Karpas-422 (cell line): ENCODE measurements around the gene ZNF593OS. TPM values are rescaled to one million over a fixed set of nuclear protein-coding genes. Genes with fewer than 3 reads are reported as not detected.

Experiments
- DNase-seq: peaks from one replicate; pipeline ENCODE4 v3.0.0-alpha.2; 2015
- H2AFZ ChIP-seq: fragments of 200-600 bp; sonication (generic); 2 replicates; pipeline ENCODE4 v1.6.1; 2014; ENCODE audit warnings: antibody characterized with exemption, low read length, mixed read lengths
- H3K27ac ChIP-seq: fragments of 200-600 bp; sonication (generic); 2 replicates; pipeline ENCODE4 v1.5.1; 2014; ENCODE audit warnings: mild to moderate bottlenecking, low read length, moderate library complexity
- H3K27me3 ChIP-seq: fragments of 200-600 bp; sonication (generic); 2 replicates; pipeline ENCODE4 v1.6.1; 2014; ENCODE audit warnings: low read length, mixed read lengths
- H3K36me3 ChIP-seq: fragments of 200-600 bp; sonication (generic); 2 replicates; pipeline ENCODE4 v1.6.1; 2014; ENCODE audit warnings: low read length, mixed read lengths; ENCODE audit not compliant: insufficient read depth
- H3K4me1 ChIP-seq: fragments of 200-600 bp; sonication (generic); 2 replicates; pipeline ENCODE4 v1.6.1; 2014; ENCODE audit warnings: mild to moderate bottlenecking, low read length, mixed read lengths
- H3K4me2 ChIP-seq: fragments of 200-600 bp; sonication (generic); 2 replicates; pipeline ENCODE4 v1.6.1; 2014; ENCODE audit warnings: low read length, low read depth, mild to moderate bottlenecking; ENCODE audit not compliant: poor library complexity, severe bottlenecking
- H3K4me3 ChIP-seq: fragments of 200-600 bp; sonication (generic); 2 replicates; pipeline ENCODE4 v1.5.1; 2014; ENCODE audit warnings: mild to moderate bottlenecking, antibody characterized with exemption, low read length, mixed read lengths
- H3K79me2 ChIP-seq: fragments of 200-600 bp; sonication (generic); 2 replicates; pipeline ENCODE4 v1.6.1; 2014; ENCODE audit warnings: mild to moderate bottlenecking, low read length, mixed read lengths
- H3K9ac ChIP-seq: fragments of 200-600 bp; sonication (generic); 2 replicates; pipeline ENCODE4 v1.6.0; 2014; ENCODE audit warnings: low read length
- H3K9me2 ChIP-seq: fragments of 200-600 bp; sonication (generic), shearing (Covaris generic); replicated peaks from 2 replicates; pipeline ENCODE4 v1.6.0; 2014; ENCODE audit warnings: mild to moderate bottlenecking, low read length, moderate library complexity; ENCODE audit not compliant: insufficient read depth
- H3K9me3 ChIP-seq: fragments of 300-700, 200-600 bp; sonication (generic); 2 replicates; pipeline ENCODE4 v1.6.1; 2014; ENCODE audit warnings: low read length, mixed read lengths
- H4K20me1 ChIP-seq: fragments of 200-600 bp; sonication (generic); 2 replicates; pipeline ENCODE4 v1.6.1; 2014; ENCODE audit warnings: mild to moderate bottlenecking, antibody characterized with exemption, low read length, low read depth; ENCODE audit not compliant: insufficient read depth
- total RNA-seq: library from RNA; depleted of rRNA; stranded (reverse); fragments of >200 nt; shearing (Covaris generic); gene quantifications from 2 replicates; pipeline ENCODE4 v1.2.3, GENCODE V29; 2014; ENCODE audit warnings: low replicate concordance; rRNA removed

The ZNF593OS gene
- total RNA-seq = 0.18 TPM in 1 of 2 replicates, not detected in the other

DNA sequence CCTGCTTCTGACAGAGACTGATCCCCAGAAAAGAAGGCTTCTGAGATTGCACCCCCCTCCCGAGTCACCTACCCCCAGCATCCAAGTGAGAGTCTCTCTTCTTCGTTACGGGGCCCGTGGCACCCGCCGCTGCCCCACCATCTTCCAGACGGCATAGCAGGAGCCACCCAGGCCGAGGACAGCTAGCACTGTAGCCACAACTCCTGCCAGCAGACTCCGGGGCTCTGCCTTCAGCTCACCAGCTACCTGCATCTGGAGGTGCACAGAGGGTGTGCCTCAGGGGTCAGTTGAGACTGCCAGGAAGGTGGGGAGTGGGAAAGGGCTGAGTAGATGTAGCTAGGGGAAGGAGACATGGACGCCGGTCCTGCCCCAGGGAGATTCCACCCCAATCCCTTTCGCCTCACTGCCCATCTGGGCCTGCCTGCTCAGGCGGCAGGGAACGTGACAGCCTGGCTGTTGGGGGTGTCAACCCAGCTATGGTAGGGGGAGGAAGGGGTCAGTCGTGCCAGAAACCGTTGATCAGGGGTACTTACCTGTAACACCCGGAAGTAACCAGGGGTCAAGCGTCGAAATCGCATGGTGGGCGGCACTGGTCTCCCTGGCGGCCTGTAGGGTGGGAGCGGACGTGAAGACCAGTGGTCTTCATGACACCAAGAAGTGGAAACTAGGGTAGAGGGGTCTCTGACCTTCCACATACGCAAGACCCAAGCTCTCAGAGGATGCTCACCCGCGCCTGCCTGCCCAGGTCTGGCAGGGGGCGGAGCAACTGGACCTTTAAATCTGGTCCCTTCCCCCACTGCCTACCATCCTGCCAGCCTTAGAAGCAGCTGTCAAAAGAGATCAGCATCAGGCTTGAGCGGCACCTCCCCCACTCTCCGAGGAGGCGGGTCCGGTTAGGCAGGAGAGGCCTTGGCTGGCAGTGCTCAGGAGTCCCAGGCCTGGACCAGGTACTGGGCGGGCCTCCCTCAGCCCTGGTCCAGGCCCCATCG, at the start of gene ZNF593OS:
Gene ZNF593OS (minus strand): TSS at position 749 of the 989 bp plus-strand sequence. CDS start 171 bp downstream, at position 578.
- Histone ChIP-seq H3K4me3 (peak within 1 kb of the TSS; percentile 99), H2AFZ (no peak within 1 kb of the TSS), H3K9me3 (no peaks in the 10 kb centered on the region)

DNA sequence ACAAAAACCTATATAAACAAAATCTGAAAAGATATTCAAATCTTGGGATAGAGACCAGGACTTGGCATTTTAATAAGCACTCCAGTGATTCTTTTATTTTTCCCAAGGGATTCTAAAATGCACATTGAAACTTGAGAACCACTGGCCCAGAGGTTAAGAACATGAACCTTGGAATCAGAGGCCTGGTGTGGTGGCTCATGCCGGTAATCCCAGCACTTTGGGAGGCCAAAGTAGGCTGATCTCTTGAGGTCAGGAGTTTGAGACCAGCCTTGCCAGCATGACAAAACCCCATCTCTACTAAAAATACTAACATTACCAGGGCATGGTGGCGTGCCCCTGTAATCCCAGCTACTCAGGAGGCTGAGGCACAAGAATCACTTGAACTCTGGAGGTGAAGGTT, 49.5 kb upstream of the ZNF593OS start:
- Histone ChIP-seq H3K4me3 (no peak overlapping the region), H3K4me1 (no peaks in the 10 kb centered on the region), H3K79me2 (no peaks in the 10 kb centered on the region), H3K9me3 (no peaks in the 10 kb centered on the region), H3K36me3 (no peaks in the 10 kb centered on the region), H3K9ac (no peak overlapping the region), H3K27ac (no peak overlapping the region), H3K27me3 (no peaks in the 10 kb centered on the region), H2AFZ (no peak overlapping the region), H3K4me2 (no peak overlapping the region), H3K9me2 (no peaks in the 10 kb centered on the region), H4K20me1 (no peaks in the 10 kb centered on the region)
- no peak for DNase-seq

More for the DNA sequence above, at the start of gene ZNF593OS:
- Histone ChIP-seq H3K4me1 (peaks cover 15% of the 10 kb centered on the region), H4K20me1 (no peaks in the 10 kb centered on the region; the same call in 1 of the 2 replicates), H3K9ac (peak within 1 kb of the TSS; percentile 97), H3K9me2 (no peaks in the 10 kb centered on the region), H3K36me3 (0 out of 2 replicates have a peak, but pooled peaks cover 9% of the 10 kb centered on the region), H3K4me2 (peak within 1 kb of the TSS; percentile 91), H3K27me3 (no peaks in the 10 kb centered on the region), H3K27ac (peak within 1 kb of the TSS; percentile 46), H3K79me2 (peaks cover 18% of the 10 kb centered on the region)
- no peak for DNase-seq

- no peak overlapping the region for H3K9ac ChIP-seq
These were observed 48.7 kb upstream of the ZNF593OS start for GRCh38 chr1:26220199-26220912.

GRCh38 chr1:26218906-26219494, 47.4 kb upstream of the ZNF593OS start:
- H3K79me2 ChIP-seq = no peaks in the 10 kb centered on the region
- no peaks in the 10 kb centered on the region for H3K4me1 ChIP-seq
- no peak overlapping the region for H3K9ac ChIP-seq
- H4K20me1 ChIP-seq = no peaks in the 10 kb centered on the region
- no peaks in the 10 kb centered on the region for H3K9me3 ChIP-seq
- no peak overlapping the region for H2AFZ ChIP-seq
- no peak overlapping the region for H3K4me2 ChIP-seq
- DNase-seq = no peak
- H3K4me3 ChIP-seq = no peak overlapping the region
- no peak overlapping the region for H3K27ac ChIP-seq
- H3K27me3 ChIP-seq = no peaks in the 10 kb centered on the region
- H3K9me2 ChIP-seq = no peaks in the 10 kb centered on the region
- H3K36me3 ChIP-seq = no peaks in the 10 kb centered on the region

More at GRCh38 chr1:26220199-26220912, 48.7 kb upstream of the ZNF593OS start:
- Histone ChIP-seq H3K36me3 (no peaks in the 10 kb centered on the region), H4K20me1 (no peaks in the 10 kb centered on the region), H3K9me2 (no peaks in the 10 kb centered on the region), H3K27ac (no peak overlapping the region), H3K9me3 (no peaks in the 10 kb centered on the region), H3K4me3 (no peak overlapping the region), H2AFZ (no peak overlapping the region), H3K79me2 (no peaks in the 10 kb centered on the region), H3K27me3 (no peaks in the 10 kb centered on the region), H3K4me1 (no peaks in the 10 kb centered on the region), H3K4me2 (no peak overlapping the region)
- DNase-seq = no peak

- Histone ChIP-seq H3K9me3 (no peaks in the 10 kb centered on the region), H3K9me2 (no peaks in the 10 kb centered on the region)
- DNase-seq = no peak
These were observed 43.6 kb upstream of the ZNF593OS start for GRCh38 chr1:26215246-26215645.

DNA sequence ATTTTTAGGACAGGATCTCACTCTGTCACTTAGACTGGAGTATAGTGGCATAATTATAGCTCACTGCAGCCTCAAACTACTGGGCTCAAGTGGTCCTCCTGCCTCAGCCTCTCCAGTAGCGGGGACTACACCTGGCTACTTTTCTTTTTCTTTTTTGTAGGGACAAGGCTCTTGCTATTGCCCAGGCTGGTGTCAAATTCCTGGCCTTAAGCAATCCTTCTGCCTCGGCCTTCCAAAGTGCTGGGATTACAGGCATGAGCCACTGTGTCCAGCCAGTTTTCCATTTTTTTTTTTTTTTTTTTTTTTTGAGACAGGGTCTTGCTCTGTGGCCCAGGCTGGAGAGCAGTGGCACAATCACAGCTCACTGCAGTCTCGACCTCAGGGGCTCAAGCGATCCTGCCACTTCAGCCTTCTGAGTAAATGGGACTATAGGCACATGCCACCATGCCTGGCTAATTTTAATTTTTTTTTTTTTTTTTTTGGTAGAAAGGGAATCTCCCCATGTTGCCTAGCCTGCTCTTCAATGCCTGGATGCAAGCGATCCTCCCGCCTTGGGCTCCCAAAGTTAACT, 41.8 kb upstream of the ZNF593OS start:
- DNase-seq = no peak
- no peak overlapping the region for H3K27ac ChIP-seq
- no peaks in the 10 kb centered on the region for H4K20me1 ChIP-seq
- H3K9ac ChIP-seq = no peak overlapping the region
- H3K4me2 ChIP-seq = no peak overlapping the region
- H3K9me2 ChIP-seq = no peaks in the 10 kb centered on the region
- H3K4me3 ChIP-seq = no peak overlapping the region
- H3K27me3 ChIP-seq = no peaks in the 10 kb centered on the region
- no peaks in the 10 kb centered on the region for H3K36me3 ChIP-seq
- H2AFZ ChIP-seq = no peak overlapping the region
- H3K4me1 ChIP-seq = no peaks in the 10 kb centered on the region
- no peaks in the 10 kb centered on the region for H3K79me2 ChIP-seq
- H3K9me3 ChIP-seq = no peaks in the 10 kb centered on the region

More at GRCh38 chr1:26215246-26215645, 43.6 kb upstream of the ZNF593OS start:
- Histone ChIP-seq H3K9ac (no peak overlapping the region), H3K4me2 (no peak overlapping the region), H3K4me3 (no peak overlapping the region), H3K36me3 (no peaks in the 10 kb centered on the region), H4K20me1 (no peaks in the 10 kb centered on the region), H3K4me1 (no peaks in the 10 kb centered on the region), H2AFZ (no peak overlapping the region), H3K27me3 (no peaks in the 10 kb centered on the region), H3K27ac (no peak overlapping the region), H3K79me2 (no peaks in the 10 kb centered on the region)

DNA sequence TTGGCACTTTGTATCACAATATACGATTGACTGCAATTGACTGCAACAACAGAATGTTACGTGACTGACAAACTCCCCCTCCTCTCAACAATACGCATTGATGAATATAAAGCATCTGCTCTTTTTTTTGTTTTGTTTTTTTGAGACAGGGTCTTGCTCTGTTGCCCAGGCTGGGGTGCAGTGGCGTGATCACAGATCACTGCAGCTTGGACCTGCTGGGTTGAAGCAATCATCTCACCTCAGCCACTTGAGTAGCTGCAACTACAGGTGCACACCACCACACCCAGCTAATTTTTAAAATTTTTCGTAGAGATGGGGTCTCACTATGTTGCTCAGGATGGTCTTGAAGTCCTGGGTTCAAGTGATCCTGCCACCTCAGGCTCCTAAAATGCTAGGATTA, 41.1 kb upstream of the ZNF593OS start:
- Histone ChIP-seq H3K9ac (no peak overlapping the region), H3K9me2 (no peaks in the 10 kb centered on the region), H3K9me3 (no peaks in the 10 kb centered on the region), H3K27ac (no peak overlapping the region), H2AFZ (no peak overlapping the region), H4K20me1 (no peaks in the 10 kb centered on the region), H3K27me3 (no peaks in the 10 kb centered on the region), H3K4me1 (no peaks in the 10 kb centered on the region), H3K36me3 (no peaks in the 10 kb centered on the region), H3K79me2 (no peaks in the 10 kb centered on the region), H3K4me2 (no peak overlapping the region), H3K4me3 (no peak overlapping the region)
- no peak for DNase-seq
